ENCODE results near the gene DDR2. TPM values are rescaled to one million over a fixed set of nuclear protein-coding genes. Genes with fewer than 3 reads are reported as not detected.

DDR2 gene
- total RNA-seq, 1 experiment from 2014 or later = 1.9 TPM

GRCh38 chr1:162639718-162640117, 7.5 kb downstream of the DDR2 start:
- no peak overlapping the region for H3K27ac ChIP-seq (ENCODE audit: low read length)
- no peaks in the 10 kb centered on the region for H3K4me1 ChIP-seq (ENCODE audit: control insufficient read depth, insufficient read depth, low read length)
- no peak for DNase-seq (ENCODE audit: low read depth, low spot score)
- BruUV-seq (replicated peaks) = no TSS peak
- intact Hi-C loops (cut with micrococcal nuclease; ENCODE audit: unreplicated experiment) = no loop called here
- no peaks in the 10 kb centered on the region for H3K36me3 ChIP-seq (ENCODE audit: control insufficient read depth, insufficient read depth, low read length)
- in situ Hi-C loops (cut with HindIII; ENCODE audit: low pct_unique_long_range_greater_than_20kb, low sequenced_read_pairs) = no loop called here
- no peaks in the 10 kb centered on the region for H3K27me3 ChIP-seq (ENCODE audit: control insufficient read depth, insufficient read depth, low read length)
- H3K9me3 ChIP-seq (ENCODE audit: control insufficient read depth, insufficient read depth, low read depth, low read length) = no peaks in the 10 kb centered on the region
- no peak overlapping the region for H3K4me3 ChIP-seq (ENCODE audit: low read depth in 2 of 2, low read length in 2 of 2)
- ChIA-PET POLR2A (no interaction called here), CTCF (no interaction called here)
- no peak for ATAC-seq
- TF ChIP-seq TCF7L2 (IDR thresholded peaks at IDR 0.05; ENCODE audit: low read depth, low read length) = no peak
- no peak for TF ChIP-seq REST (IDR thresholded peaks at IDR 0.05; ENCODE audit: insufficient read depth in 1 of 2, low read depth in 2 of 2, low read length in 1 of 2)
- TF ChIP-seq POLR2AphosphoS5 (IDR thresholded peaks at IDR 0.05; ENCODE audit: low read depth, low read length) = no peak
- no peak for TF ChIP-seq CTCF (IDR thresholded peaks at IDR 0.05)
- no peak for TF ChIP-seq SIN3A (IDR thresholded peaks at IDR 0.05; ENCODE audit: borderline replicate concordance, insufficient read depth, low read depth, low read length)

GRCh38 chr1:162641114-162641513, 8.8 kb downstream of the DDR2 start:
- Histone ChIP-seq H3K36me3 (ENCODE audit: control insufficient read depth, insufficient read depth, low read length) (no peaks in the 10 kb centered on the region), H3K27ac (ENCODE audit: low read length) (no peak overlapping the region), H3K4me1 (ENCODE audit: control insufficient read depth, insufficient read depth, low read length) (no peaks in the 10 kb centered on the region), H3K9me3 (ENCODE audit: control insufficient read depth, insufficient read depth, low read depth, low read length) (no peaks in the 10 kb centered on the region), H3K27me3 (ENCODE audit: control insufficient read depth, insufficient read depth, low read length) (no peaks in the 10 kb centered on the region), H3K4me3 (ENCODE audit: low read depth in 2 of 2, low read length in 2 of 2) (no peak overlapping the region)
- POLR2A ChIA-PET = no interaction called here
- in situ Hi-C loops (cut with HindIII; ENCODE audit: low pct_unique_long_range_greater_than_20kb, low sequenced_read_pairs) (no loop called here), intact Hi-C loops (cut with micrococcal nuclease; ENCODE audit: unreplicated experiment) (no loop called here)
- no peak for ATAC-seq
- TF ChIP-seq TCF7L2 (IDR thresholded peaks at IDR 0.05; ENCODE audit: low read depth, low read length) (no peak), POLR2AphosphoS5 (IDR thresholded peaks at IDR 0.05; ENCODE audit: low read depth, low read length) (no peak), SIN3A (IDR thresholded peaks at IDR 0.05; ENCODE audit: borderline replicate concordance, insufficient read depth, low read depth, low read length) (no peak), CTCF (IDR thresholded peaks at IDR 0.05) (no peak), REST (IDR thresholded peaks at IDR 0.05; ENCODE audit: insufficient read depth in 1 of 2, low read depth in 2 of 2, low read length in 1 of 2) (no peak)
- CTCF ChIA-PET = no interaction called here
- no TSS peak for BruUV-seq (replicated peaks)
- no peak for DNase-seq (ENCODE audit: low read depth, low spot score)
